ENCODE measurements around the gene C10orf67. TPM values are rescaled to one million over a fixed set of nuclear protein-coding genes. Genes with fewer than 3 reads are reported as not detected.
"Not testable (repeated sequence)": the region's sequence is repeated elsewhere in the genome, so short reads cannot be mapped to it uniquely, and the experiment has no call there.

Gene C10orf67
- total RNA-seq, 1 donor from 2014 or later = not detected

- no peak for DNase-seq (ENCODE audit: extremely low read depth, low read depth, low spot score)
Observed at GRCh38 chr10:23326544-23327307, 17.9 kb downstream of the C10orf67 start.

DNA sequence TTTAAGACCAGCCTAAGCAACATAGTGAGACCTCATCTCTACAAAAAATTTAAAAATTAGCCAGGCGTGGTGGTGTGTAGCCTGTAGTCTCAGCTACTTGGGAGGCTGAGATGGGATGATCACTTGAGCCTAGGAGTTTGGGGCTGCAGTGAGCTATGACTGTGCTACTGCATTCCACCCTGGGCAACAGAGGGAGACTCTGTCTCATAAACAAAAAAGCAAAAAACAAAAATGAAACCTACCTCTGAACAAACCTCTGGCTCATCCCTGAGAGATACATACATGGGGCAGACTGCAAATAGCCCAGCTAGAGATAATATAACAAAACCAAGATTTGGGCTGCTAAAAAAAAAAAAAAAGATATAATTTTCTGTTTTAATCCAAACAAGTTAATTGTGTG is 19.5 kb downstream of the C10orf67 start:
- DNase-seq (ENCODE audit: extremely low read depth, low read depth, low spot score) = no peak

DNA sequence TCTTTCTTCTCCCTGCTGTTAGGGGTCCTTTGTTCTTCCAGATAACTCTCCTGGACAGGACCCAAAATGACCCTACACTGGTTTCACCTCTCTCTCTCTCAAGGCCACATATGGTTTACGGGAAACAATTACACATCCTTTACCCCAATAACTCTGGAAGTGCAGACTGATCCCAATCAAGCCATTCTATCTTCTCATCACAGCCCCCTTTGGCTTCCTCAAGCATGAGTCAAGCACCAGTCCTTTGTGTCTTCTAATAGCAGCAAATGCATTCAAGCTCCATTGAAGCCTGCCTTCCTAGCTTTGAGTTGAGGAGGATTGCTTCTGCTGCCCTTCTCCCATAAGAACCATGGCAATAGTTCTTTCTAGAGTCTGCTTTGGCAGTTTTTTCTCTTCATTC is 20.2 kb downstream of the C10orf67 start:
- no peak for DNase-seq (ENCODE audit: extremely low read depth, low read depth, low spot score)

DNA sequence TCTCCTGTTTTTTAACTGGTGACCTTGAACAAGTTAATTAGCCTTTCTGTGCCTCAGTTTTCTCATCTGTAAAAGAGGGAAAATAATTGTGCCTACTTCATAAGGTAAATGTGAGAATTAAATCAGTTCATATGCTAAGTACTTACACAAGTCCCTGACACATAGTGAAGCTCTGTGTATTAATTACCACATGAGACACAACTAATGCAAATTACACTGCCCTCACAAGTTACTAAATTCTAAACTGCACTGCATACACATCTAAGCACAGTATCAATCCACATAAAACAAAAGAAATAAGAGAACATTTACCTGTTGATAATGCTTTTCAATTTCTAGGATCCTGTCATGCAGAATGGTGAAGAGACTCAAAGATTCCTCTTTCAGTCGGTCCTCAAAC is 22.5 kb downstream of the C10orf67 start:
- DNase-seq (ENCODE audit: extremely low read depth, low read depth, low spot score) = no peak

DNA sequence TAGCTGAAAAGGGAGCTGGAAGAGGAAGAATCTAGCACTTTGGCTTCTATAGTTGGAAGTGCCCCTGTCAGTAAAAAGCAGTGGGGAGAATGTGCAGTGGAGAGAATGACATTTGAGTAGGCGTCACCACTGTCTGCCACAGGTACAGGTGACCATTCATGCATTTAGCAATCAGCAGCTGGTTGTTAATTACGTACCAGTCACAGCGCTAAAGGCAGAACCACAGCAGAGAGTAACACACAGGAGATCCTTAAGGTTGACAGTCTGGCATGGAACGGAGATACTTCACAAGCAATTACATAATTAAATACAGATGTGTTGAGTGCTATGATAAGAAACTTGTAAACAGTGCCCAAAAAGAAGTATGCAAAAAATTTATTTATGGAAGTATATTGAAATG is 24.8 kb downstream of the C10orf67 start:
- no peak for DNase-seq (ENCODE audit: extremely low read depth, low read depth, low spot score)

DNA sequence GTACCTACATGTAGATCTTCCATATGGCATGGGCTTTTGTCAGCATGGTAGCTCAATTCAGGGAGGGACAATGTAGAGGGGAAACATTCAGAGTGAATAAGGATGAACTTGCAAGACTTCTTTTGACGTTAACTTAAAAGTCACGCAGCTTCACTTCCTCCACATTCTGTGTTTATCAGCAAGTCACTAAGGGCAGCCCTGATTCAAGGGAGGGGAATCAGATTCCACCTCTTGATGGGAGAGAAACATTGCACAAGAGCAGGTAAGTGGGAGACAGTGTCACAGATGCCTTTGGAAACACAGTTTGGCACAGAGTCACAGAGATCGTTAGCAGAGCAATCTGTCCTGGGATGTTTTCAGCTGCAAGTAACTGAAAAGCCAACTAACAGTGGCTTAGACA is 26.2 kb downstream of the C10orf67 start:
- no peak for DNase-seq (ENCODE audit: extremely low read depth, low read depth, low spot score)

- DNase-seq (ENCODE audit: extremely low read depth, low read depth, low spot score) = no peak
Observed at GRCh38 chr10:23317416-23317815, 27.2 kb downstream of the C10orf67 start.

GRCh38 chr10:23316406-23316805 is 28.2 kb downstream of the C10orf67 start:
- DNase-seq (ENCODE audit: extremely low read depth, low read depth, low spot score) = no peak

DNA sequence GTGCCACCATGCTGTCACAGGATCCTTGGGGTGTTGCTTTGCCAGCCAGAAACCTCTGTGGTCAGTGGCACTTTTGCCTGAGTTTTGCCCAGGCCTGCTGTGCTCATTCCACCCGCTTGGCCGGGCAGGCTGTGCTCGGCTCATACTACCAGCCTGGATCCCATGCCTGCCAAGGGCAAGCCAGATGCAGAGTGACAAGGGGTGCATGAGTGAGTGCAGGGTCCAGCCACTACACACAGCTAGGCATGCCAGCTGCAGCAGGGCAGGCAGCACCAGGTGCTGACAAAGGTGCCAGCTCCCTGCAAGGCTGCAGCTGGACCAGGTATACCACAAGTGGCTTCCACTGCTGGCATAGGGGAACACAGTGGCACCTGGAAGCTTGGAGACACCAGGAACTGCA is 28.6 kb downstream of the C10orf67 start:
- no peak for DNase-seq (ENCODE audit: extremely low read depth, low read depth, low spot score)

- DNase-seq (ENCODE audit: extremely low read depth, low read depth, low spot score) = peak; percentile 54
Observed at GRCh38 chr10:23314835-23315239, 29.8 kb downstream of the C10orf67 start.

- DNase-seq (ENCODE audit: extremely low read depth, low read depth, low spot score) = no peak
Observed at GRCh38 chr10:23311034-23311433, 33.6 kb downstream of the C10orf67 start.

- DNase-seq (ENCODE audit: extremely low read depth, low read depth, low spot score) = no peak
Observed at GRCh38 chr10:23310404-23310803, 34.2 kb downstream of the C10orf67 start.

DNA sequence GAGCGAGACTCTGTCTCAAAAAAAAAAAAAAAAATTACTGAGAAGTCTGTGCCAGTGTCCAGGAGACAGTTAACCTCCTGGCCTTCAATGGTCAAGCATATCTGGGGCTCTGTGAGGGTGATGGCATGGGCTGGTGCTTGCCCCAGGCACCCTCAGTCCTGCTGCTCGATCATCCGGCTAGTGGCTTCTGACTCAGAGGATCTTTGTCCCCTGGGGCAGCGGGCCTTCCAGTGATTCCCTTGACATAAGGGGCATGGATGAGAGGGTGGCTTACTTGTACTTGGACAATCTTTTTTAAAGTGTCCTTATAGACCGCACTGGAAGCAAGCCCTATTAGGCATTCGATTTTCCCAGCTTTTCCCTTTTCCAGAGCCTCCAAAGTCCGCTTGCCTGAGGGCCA is 44.6 kb downstream of the C10orf67 start:
- not testable (repeated sequence) for DNase-seq (ENCODE audit: extremely low read depth, low read depth, low spot score)

DNA sequence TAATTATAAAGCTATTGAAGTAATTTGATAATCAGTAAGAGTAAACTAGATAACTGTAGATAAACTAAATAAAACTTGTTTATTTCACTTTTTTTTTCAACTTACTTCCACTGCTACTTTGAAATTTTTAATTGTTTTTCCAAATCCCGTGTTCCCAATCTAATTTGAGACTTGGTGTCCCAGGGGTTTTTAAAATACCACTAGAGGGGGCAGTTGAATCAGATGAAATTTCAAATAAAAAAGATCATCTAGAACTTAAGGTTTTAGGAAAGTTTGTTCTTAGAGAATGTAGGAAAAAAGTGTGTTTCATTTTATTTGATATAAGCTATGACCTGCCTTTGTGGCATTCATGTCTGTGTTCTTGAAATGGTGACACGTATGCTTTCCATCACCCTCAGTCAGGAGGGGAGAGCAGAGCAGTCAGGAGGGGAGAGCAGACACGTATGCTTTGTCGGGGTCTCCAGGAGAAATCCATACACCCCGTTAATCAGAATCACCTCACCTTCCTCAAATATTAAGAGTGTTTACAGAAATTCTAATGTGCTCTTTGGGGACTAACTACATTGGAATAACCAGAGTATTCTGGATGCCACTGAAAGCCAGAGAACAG is 49.9 kb downstream of the C10orf67 start:
- no peak for DNase-seq (ENCODE audit: extremely low read depth, low read depth, low spot score)

DNA sequence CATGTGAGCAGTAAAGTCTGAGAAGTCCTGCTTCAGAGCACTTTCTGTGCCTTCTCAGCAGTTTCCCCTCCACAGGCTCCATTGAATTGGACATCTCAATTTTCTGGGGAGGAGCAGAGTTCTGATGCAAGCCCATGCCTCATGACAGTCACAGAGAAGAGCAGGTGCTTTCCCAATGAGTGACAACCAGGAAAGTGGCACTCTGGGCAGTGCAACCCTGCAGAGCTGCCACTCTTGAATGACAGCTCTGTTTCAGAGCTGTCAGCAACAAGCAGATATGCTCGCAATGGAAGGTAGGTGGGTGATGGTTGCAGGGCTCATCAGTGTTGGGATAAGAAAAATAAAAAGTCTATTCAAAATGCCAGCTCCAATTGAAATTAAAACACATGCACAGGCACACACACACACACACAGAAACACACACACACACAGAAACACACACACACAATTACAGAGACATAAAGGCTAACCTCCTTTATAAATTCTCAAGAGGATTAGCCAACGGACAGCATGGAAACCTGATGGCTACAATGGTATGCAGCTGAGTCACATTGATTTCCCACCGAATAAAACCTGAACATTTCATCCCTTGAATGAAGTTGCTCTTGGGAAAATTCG is 50.5 kb downstream of the C10orf67 start:
- DNase-seq (ENCODE audit: extremely low read depth, low read depth, low spot score) = no peak

GRCh38 chr10:23293145-23293724 is 51.4 kb downstream of the C10orf67 start:
- no peak for DNase-seq (ENCODE audit: extremely low read depth, low read depth, low spot score)

GRCh38 chr10:23291551-23292334 is 52.9 kb downstream of the C10orf67 start:
- DNase-seq (ENCODE audit: extremely low read depth, low read depth, low spot score) = no peak

DNA sequence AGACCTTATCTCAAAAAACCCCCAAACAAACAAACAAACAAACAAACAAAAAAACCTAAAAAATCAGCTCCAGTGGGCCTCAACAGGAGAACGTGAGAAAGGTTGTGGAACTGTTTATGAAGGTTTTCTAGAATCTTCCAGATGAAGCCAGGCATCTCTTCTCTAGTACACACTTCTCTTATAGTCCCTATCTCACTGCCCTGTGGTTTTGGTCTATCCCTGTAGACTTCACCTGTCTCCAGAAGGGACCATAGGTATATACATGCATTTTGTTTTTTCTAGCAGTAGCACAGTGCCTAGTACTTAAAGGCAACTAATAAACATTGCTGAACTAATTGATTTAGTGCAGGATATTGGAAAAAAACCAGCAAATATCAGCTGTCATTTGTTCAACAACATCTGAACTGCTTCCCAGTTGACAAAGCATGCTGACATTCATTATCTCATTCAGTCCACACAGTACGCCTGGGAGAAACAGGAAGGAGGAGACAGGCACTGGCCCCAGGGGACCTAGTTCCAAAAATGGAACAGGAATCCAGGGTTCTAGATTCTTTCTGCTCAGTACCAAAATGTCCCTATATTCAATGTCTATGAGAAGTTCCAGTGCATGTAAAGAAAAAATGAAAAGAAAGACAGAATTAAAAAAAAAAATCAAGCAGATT is 59.8 kb downstream of the C10orf67 start:
- no peak for DNase-seq (ENCODE audit: extremely low read depth, low read depth, low spot score)

GRCh38 chr10:23284155-23284554 is 60.4 kb downstream of the C10orf67 start:
- no peak for DNase-seq (ENCODE audit: extremely low read depth, low read depth, low spot score)

DNA sequence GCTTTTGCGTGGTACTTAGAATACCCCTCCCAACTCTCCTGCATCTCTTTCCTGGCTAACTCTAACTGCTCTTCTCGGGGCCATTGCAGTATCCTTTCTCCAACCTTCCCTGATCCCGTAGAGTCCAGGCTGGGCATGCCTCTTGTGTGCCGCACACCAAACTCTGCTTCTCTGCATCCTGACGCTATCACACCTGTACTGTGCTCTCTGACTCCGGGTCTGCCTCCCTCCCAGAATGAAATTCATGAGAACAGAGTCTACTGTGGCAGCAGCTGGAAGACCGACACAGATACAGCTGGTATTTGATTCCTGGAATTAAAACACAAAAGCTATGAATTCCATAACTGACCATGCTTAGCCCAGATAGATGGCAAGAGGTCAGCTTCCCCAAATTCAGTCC is 60.9 kb downstream of the C10orf67 start:
- DNase-seq (ENCODE audit: extremely low read depth, low read depth, low spot score) = no peak
